Skeletal muscle satellite cell (primary cell): ENCODE results near the gene F2RL3.
"Not testable (repeated sequence)": the region's sequence is repeated elsewhere in the genome, so short reads cannot be mapped to it uniquely, and the experiment has no call there.

Experiments used
- H3K27me3 ChIP-seq: 2 replicates; pipeline ENCODE4 v1.7.0; 2013; ENCODE audit warnings: low read length; ENCODE audit not compliant: control insufficient read depth, insufficient read depth
- H3K36me3 ChIP-seq: 2 replicates; pipeline ENCODE4 v1.7.0; 2013; ENCODE audit warnings: mild to moderate bottlenecking, control low read depth, low read length; ENCODE audit not compliant: insufficient read depth
- H3K4me1 ChIP-seq: 2 replicates; pipeline ENCODE4 v1.7.0; 2013; ENCODE audit warnings: low read length; ENCODE audit not compliant: control insufficient read depth, insufficient read depth
- H3K4me2 ChIP-seq: 2 replicates; pipeline ENCODE4 v1.7.0; 2013; ENCODE audit warnings: mild to moderate bottlenecking, low read length
- H3K4me3 ChIP-seq: 2 replicates; pipeline ENCODE4 v1.7.0; 2013; ENCODE audit warnings: low read length
- H3K9ac ChIP-seq: 2 replicates; pipeline ENCODE4 v1.7.0; 2013; ENCODE audit warnings: mild to moderate bottlenecking, low read depth, low read length, moderate library complexity
- H3K9me3 ChIP-seq: replicated peaks from 2 replicates; pipeline ENCODE4 v1.7.0; 2013; ENCODE audit warnings: mild to moderate bottlenecking, control low read depth, low read length

The F2RL3 gene

DNA sequence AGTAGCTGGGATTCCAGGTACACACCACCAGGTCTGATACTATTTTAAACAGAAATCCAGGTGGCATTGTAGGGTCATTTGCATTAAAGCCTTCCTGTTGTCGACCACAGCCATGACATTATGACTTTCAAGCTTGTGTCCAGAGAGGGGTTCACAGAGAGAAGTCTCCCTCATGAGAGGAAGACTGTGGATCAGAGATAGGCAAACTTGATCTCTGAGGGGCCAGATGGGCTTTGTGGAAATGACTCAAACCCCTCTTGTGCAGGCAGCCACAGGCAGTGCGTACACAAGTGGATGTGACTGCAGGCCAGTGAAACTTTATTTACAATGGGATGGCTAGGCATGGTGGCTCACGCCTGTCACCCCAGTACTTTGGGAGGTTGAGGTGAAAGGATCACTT, 27.8 kb upstream of the F2RL3 start:
- H3K36me3 ChIP-seq = peaks cover 36% of the 10 kb centered on the region
- no peak overlapping the region for H3K4me3 ChIP-seq
- H3K9ac ChIP-seq = no peak overlapping the region

GRCh38 chr19:16861834-16862233, 27.0 kb upstream of the F2RL3 start:
- Histone ChIP-seq H3K4me1 (no peaks in the 10 kb centered on the region), H3K27me3 (no peaks in the 10 kb centered on the region), H3K9me3 (no peaks in the 10 kb centered on the region), H3K9ac (no peak overlapping the region), H3K36me3 (peaks cover 43% of the 10 kb centered on the region), H3K4me3 (no peak overlapping the region), H3K4me2 (no peak overlapping the region)

More for the DNA sequence above, 27.8 kb upstream of the F2RL3 start:
- Histone ChIP-seq H3K4me2 (no peak overlapping the region), H3K27me3 (no peaks in the 10 kb centered on the region), H3K4me1 (no peaks in the 10 kb centered on the region), H3K9me3 (no peaks in the 10 kb centered on the region)

DNA sequence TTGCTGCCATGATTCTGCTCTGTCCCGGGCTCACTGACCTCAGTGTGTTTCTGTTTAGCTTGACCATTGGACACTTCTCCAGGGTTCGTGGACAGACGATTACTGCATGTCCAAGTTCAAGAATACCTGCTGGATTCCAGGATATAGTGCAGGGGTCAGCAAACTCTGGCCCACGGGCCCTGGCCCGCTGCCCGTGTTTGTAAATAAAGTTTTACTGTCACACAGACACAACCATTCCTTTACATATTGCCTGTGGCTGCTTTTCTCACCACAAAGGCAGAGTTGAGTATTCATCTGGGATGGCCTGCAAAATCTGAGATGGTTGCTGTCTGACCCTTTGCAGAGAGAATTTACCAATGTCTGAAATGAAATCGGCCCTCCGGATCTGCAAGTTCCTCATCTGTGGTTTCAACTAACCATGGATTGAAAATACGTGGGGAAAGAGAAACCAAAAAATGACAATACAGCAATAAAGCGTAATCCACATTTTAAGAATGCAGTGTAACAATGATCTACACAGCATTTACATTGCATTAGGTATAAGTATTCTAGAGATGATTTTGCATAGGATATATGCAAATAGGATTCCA, 25.9 kb upstream of the F2RL3 start:
- no peak overlapping the region for H3K4me3 ChIP-seq
- H3K36me3 ChIP-seq = peaks cover 53% of the 10 kb centered on the region
- H3K4me2 ChIP-seq = no peak overlapping the region

GRCh38 chr19:16867211-16867610, 21.6 kb upstream of the F2RL3 start:
- no peak overlapping the region for H3K4me3 ChIP-seq
- peaks cover 73% of the 10 kb centered on the region for H3K36me3 ChIP-seq
- H3K4me1 ChIP-seq = no peaks in the 10 kb centered on the region
- no peaks in the 10 kb centered on the region for H3K27me3 ChIP-seq
- H3K9ac ChIP-seq = no peak overlapping the region
- H3K9me3 ChIP-seq = no peaks in the 10 kb centered on the region
- no peak overlapping the region for H3K4me2 ChIP-seq

More for the DNA sequence above, 25.9 kb upstream of the F2RL3 start:
- no peaks in the 10 kb centered on the region for H3K4me1 ChIP-seq
- no peak overlapping the region for H3K9ac ChIP-seq
- H3K27me3 ChIP-seq = no peaks in the 10 kb centered on the region
- H3K9me3 ChIP-seq = no peaks in the 10 kb centered on the region

- Histone ChIP-seq H3K36me3 (peaks cover 69% of the 10 kb centered on the region), H3K9me3 (no peaks in the 10 kb centered on the region), H3K4me2 (no peak overlapping the region)
Observed at GRCh38 chr19:16868423-16869130, 20.2 kb upstream of the F2RL3 start.

DNA sequence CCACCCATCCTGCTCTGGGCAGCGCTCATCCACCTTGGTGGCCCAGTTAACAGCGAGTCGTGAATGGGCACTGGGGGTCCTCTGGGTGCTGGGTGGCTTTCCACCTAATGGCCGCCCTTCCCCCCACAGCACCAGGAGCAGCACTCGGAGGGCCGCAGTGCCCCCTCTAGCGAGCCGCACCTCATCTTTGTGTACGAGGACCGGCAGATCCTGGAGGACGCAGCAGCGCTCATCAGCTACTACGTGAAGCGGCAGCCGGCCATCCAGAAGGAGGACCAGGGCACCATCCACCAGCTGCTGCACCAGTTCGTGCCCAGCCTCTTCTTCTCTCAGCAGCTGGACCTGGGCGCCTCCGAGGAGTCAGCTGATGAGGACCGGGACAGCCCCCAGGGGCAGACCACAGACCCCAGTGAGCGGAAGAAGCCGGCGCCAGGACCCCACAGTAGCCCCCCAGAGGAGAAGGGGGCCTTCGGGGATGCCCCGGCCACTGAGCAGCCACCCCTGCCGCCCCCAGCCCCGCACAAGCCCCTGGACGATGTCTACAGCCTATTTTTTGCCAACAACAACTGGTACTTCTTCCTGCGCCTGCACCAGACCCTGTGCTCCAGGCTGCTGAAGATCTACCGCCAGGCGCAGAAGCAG, 19.3 kb upstream of the F2RL3 start:
- no peaks in the 10 kb centered on the region for H3K27me3 ChIP-seq
- H3K9ac ChIP-seq = no peak overlapping the region
- no peaks in the 10 kb centered on the region for H3K4me1 ChIP-seq
- peaks cover 71% of the 10 kb centered on the region for H3K36me3 ChIP-seq
- H3K4me3 ChIP-seq = no peak overlapping the region
- H3K4me2 ChIP-seq = no peak overlapping the region
- no peaks in the 10 kb centered on the region for H3K9me3 ChIP-seq

More at GRCh38 chr19:16868423-16869130, 20.2 kb upstream of the F2RL3 start:
- Histone ChIP-seq H3K27me3 (no peaks in the 10 kb centered on the region), H3K4me1 (no peaks in the 10 kb centered on the region), H3K9ac (no peak overlapping the region), H3K4me3 (no peak overlapping the region)

- peaks cover 63% of the 10 kb centered on the region for H3K36me3 ChIP-seq
- no peak overlapping the region for H3K9ac ChIP-seq
- no peaks in the 10 kb centered on the region for H3K27me3 ChIP-seq
- H3K9me3 ChIP-seq = no peaks in the 10 kb centered on the region
- no peaks in the 10 kb centered on the region for H3K4me1 ChIP-seq
- H3K4me2 ChIP-seq = no peak overlapping the region
- no peak overlapping the region for H3K4me3 ChIP-seq
Observed at GRCh38 chr19:16871871-16872270, 16.9 kb upstream of the F2RL3 start.

DNA sequence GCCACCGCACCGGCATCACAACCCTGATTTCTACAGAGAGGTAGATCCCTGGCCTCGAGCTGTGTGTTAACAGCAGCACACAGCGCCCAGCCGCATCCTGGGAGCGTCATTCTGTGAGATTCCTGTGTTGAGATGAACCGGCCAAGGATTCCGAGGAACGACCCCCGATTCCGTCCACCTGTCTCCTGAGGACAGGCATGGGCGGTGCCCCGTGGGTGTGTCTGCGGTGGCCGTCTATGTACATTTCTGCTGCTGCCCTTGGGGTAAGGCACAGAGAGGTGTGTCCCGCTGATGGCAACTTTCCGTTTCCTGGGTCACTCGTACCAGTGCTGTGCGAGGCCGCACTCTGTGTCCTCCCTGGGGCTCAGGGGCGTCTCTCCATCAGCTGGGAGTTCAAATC, 16.1 kb upstream of the F2RL3 start:
- Histone ChIP-seq H3K36me3 (peaks cover 63% of the 10 kb centered on the region), H3K4me1 (no peaks in the 10 kb centered on the region), H3K9ac (no peak overlapping the region), H3K4me3 (no peak overlapping the region), H3K27me3 (no peaks in the 10 kb centered on the region), H3K4me2 (no peak overlapping the region), H3K9me3 (no peaks in the 10 kb centered on the region)

GRCh38 chr19:16873594-16873993, 15.2 kb upstream of the F2RL3 start:
- Histone ChIP-seq H3K27me3 (no peaks in the 10 kb centered on the region), H3K36me3 (peaks cover 63% of the 10 kb centered on the region), H3K4me2 (no peak overlapping the region), H3K9me3 (no peaks in the 10 kb centered on the region), H3K9ac (no peak overlapping the region), H3K4me3 (no peak overlapping the region), H3K4me1 (no peaks in the 10 kb centered on the region)

- H3K27me3 ChIP-seq = no peaks in the 10 kb centered on the region
- H3K4me3 ChIP-seq = no peak overlapping the region
- H3K4me2 ChIP-seq = no peak overlapping the region
- H3K9ac ChIP-seq = no peak overlapping the region
- peaks cover 66% of the 10 kb centered on the region for H3K36me3 ChIP-seq
- H3K9me3 ChIP-seq = no peaks in the 10 kb centered on the region
- H3K4me1 ChIP-seq = no peaks in the 10 kb centered on the region
Observed at GRCh38 chr19:16874250-16874977, 14.4 kb upstream of the F2RL3 start.

DNA sequence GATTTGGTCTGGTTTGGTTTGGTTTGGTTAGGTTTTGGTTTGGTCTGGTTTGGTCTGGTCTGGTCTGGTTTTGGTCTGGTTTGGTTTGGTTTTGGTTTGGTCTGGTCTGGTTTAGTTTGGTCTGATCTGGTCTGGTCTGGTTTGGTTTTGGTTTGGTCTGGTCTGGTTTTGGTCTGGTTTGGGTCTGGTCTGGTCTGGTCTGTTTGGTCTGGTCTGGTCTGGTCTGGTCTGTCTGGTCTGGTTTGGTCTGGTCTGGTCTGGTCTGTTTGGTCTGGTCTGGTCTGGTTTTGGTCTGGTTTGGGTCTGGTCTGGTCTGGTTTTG, 13.9 kb upstream of the F2RL3 start:
- not testable (repeated sequence) for H3K9me3 ChIP-seq, H3K4me3 ChIP-seq, H3K4me2 ChIP-seq, H3K9ac ChIP-seq, H3K4me1 ChIP-seq, H3K27me3 ChIP-seq
- H3K36me3 ChIP-seq = peaks cover 67% of the 10 kb centered on the region
